ENCODE data around the gene KCNG4. TPM values are rescaled to one million over a fixed set of nuclear protein-coding genes. Genes with fewer than 3 reads are reported as not detected.
"Not testable (repeated sequence)": the region's sequence is repeated elsewhere in the genome, so short reads cannot be mapped to it uniquely, and the experiment has no call there.

The KCNG4 gene
- total RNA-seq, 1 donor from 2014 or later = not detected

DNA sequence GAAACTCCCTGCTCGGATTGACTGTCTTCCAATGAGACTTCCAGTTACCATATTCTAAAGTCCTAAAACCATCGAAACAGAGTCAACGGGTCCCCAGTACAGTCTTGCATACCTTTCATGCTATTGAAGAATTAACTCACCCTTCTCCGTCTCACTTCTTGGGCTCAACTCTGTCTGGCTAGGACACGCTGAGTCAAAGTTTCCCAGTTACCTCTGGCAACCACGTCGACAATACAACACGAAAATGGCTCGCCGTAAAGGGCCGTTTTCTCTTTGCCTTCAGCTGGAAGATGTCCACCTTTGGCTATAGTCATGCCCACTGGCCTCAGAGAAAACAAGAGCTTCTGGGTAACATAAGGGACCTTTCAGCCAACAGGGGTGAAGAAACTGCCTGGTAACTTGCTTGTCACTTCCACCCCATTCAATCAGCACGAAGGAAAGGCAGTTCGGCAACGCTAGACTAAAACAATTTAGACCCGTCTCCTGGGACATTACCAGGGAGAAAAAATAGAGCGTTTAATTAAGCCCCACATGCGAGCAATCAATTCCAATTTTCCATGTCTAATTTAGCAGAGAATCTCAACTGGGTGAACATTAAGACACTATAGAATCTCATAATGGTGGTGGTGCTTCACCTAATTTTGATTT lies 21.5 kb downstream of the KCNG4 start:
- intact Hi-C loops (cut with DNase I) = no loop called here
- ATAC-seq (no peak), DNase-seq (ENCODE audit: low spot score) (no peak)

DNA sequence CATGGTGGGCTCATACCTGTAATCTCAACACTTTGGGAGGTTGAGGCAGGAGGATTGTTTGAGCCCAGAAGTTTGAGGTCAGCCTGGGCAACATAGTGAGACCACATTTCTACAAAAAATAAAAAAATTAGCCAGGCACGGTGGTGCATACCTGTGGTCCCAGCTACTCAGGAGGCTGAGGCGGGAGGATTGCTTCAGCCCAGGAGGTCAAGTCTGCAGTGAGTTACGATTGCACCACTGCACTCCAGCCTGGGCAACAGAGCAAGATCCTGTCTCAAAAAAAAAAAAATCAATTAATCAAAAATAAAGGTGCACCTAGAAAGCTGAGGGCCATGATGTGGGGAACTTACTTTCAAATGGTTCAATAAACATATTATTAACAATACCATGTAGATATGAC lies 23.7 kb downstream of the KCNG4 start:
- DNase-seq (ENCODE audit: low spot score); ATAC-seq; intact Hi-C loops (cut with DNase I): not testable (repeated sequence)

DNA sequence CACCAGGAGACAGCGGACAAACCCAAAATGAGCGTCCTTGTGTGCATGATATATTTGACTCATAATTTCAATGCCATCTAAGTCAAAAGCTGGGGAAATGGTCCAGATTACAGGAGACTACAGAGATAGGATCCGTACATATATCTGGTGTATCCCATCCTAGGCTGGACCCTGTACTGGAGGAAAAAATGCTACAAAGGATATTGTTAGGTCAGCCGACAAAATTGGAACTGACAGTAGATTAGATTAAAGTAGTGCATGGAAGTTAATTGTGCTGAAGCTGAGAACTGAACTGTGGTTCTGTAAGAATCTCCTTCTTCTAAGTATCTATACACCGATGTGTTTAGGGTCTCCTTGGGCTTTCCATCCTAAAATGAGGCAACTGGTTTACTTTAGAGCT lies 24.3 kb downstream of the KCNG4 start:
- ATAC-seq (no peak), DNase-seq (ENCODE audit: low spot score) (no peak)
- intact Hi-C loops (cut with DNase I) = no loop called here

DNA sequence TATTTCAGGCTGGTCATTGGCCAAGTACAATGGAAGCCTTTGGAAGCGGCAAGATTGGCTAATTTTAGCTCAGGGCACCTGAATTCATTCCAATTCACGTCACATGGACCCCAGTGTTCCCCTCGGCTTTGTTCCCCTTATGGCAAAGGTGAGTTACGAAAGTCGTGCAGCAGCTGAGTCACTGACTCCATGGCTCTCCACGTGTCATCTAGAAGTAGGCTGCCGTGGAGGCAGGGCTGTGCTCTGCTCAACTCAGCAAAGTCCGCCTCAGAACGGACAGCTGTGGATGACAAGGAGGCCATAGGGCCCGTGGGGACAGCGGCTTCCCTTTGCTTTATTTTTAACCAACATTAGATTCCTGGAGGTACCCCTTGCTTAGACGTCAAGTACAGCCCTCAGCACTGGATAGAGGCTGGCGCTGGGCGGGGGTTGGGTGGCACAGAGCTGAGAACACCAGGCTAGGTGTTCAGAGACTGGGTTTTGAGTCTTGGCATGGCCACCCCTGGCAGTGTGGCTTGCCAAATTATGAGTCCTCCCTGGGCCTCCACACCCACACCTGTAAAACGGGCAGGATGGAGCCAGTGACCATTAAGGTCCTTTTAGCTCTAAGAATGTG lies 25.3 kb downstream of the KCNG4 start:
- ATAC-seq = no peak
- intact Hi-C loops (cut with DNase I) = no loop called here
- DNase-seq (ENCODE audit: low spot score) = no peak

DNA sequence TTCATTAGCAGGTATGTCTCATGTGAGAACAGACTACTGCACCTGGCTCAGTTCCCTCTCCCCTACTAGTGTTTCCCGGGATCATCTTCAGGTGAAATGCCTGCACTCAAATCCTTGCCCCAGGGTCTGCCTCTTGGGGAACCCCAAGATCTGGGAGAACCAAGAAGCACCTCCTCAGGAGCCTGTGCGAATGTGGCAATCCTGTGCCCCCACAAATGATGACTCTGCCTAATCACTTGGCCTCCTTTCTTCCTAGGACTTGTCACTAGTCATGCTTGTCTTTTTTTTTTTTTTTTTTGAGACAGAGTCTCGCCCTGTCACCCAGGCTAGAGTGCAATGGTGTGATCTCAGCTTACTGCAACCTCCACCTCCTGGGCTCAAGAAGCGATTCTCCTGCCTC lies 27.2 kb downstream of the KCNG4 start:
- intact Hi-C loops (cut with DNase I) = no loop called here
- no peak for DNase-seq (ENCODE audit: low spot score)

DNA sequence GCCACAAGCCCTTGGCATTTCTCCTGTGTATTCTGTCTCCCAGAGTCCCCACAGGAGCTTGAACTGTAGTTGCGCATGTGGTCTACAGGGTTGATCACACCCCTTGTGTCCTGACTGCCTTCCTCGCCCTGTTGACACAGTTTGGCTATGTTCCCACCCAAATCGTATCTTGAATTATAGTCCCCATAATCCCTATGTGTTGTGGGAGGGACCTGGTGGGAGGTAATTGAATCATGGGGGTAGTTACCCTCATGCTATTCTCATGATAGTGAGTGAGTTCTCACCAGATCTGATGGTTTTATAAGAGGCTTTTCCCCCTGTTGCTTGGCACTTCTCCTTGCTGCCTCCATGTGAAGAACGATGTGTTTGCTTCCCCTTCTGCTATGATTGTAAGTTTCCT lies 27.7 kb downstream of the KCNG4 start:
- intact Hi-C loops (cut with DNase I) = no loop called here
- ATAC-seq (no peak), DNase-seq (ENCODE audit: low spot score) (no peak)

More for the DNA sequence above, 27.2 kb downstream of the KCNG4 start:
- ATAC-seq = no peak

DNA sequence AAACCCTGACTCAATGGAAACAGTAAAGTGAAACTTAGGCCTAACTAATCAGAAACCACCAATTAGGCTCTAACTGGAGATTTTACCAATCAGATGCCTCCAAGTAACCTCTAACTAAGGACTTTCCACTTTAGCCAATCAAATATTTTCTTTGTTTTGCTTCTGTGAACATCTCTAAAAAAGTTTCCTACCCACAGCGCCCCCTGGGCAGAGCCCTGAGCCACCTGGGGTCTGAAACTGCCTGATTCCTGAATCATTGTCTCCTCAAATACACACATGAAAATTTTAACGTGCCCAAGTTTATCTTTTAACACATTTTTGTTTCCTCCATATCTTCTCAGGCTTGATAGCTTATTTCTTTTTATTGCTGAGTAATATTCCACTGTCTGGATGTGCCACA lies 29.8 kb downstream of the KCNG4 start:
- no peak for DNase-seq (ENCODE audit: low spot score)
- no peak for ATAC-seq

DNA sequence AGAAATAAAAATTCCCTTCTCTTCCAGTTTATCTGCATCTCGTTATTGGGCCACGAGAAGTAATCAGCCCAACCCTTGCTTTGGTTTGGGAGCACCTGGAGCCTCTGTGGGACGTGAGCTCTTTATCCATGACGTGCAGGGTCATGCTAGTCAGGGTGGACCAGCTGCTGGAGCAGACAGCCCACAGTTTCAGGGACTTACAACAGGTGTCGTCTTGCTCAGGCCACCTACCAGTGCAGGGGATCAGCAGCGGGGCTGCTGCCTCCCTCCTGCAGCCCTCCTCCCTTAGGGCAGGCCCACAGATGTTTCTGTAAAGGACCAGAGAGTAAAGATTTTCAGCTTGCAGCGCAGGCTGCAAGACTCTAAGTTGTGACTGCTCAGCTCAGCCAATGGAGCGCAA lies 31.9 kb downstream of the KCNG4 start:
- DNase-seq (ENCODE audit: low spot score) (no peak), ATAC-seq (no peak)
- intact Hi-C loops (cut with DNase I) = no loop called here

More for the DNA sequence above, 29.8 kb downstream of the KCNG4 start:
- intact Hi-C loops (cut with DNase I) = no loop called here

DNA sequence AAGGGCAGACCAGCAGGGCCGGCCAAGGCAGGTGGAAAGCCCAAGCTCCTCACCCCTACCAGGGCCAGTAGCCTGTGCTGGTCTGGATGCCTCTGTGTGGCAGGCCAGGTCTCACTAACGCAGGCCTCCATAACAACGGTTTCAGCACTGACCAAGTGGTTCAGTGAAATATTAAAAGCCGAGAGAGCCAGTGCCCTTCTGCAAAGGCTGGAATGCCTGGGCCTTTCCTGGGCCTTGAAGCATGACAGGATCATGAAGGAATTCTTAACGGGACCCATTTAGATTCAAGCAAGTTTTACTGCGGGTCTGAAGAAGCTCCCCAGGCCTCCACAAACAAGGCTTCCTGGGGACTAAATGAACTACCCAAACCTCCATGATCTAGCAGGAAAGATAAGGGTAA lies 32.6 kb downstream of the KCNG4 start:
- ATAC-seq = no peak
- intact Hi-C loops (cut with DNase I) = no loop called here
- no peak for DNase-seq (ENCODE audit: low spot score)

DNA sequence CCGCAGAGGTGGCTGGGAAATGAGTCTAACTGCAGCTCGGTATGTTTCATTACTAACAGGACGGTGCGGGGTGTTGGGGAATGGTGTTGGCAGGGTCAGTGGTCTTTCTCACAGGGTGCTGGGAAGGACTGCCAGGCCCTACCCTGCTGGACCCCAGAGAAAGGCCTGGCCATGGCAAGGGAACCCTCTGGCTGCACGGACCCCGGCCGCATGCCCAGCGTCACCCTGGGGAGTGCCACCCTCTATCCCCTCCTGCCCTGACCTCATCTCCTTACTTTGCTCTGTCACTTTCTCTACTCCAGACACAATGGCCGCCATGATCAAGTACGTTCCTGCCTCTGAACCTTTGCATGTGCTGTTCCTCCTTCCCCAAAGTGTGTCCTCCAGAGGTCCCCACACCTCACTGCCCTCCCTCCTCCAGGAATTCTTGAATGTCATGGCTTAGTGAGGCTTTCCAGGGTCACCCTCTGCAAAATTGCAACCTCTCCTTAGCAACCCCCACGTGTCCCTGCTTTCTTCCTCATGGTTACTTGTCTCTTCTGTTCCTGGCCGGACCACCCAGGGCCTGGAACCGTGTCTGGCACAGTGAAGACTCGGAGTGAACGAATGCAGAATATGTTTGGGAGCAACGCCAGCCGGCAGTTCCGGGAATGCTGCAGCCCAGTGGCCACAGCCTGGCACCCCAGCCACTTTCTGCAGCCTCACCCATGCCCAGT lies 33.7 kb downstream of the KCNG4 start:
- DNase-seq (ENCODE audit: low spot score) (no peak), ATAC-seq (no peak)
- intact Hi-C loops (cut with DNase I) = no loop called here

DNA sequence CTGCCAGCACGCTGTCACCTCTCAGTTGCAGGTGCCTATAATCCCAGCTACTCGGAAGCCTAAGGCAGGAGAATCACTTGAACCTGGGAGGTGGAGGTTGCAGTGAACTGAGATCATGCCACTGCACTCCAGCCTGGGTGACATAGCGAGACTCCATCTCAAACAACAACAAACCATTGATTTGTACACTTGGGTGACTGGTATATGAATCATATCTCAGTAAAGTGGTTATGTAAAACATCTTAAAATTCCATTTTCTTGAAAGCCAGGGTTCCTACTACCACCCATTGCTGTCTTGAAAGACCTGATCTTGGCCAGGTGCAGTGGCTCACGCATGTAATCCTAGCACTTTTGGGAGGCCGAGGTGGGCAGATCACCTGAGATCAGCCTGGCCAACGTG lies 34.7 kb downstream of the KCNG4 start:
- intact Hi-C loops (cut with DNase I); DNase-seq (ENCODE audit: low spot score); ATAC-seq: not testable (repeated sequence)

DNA sequence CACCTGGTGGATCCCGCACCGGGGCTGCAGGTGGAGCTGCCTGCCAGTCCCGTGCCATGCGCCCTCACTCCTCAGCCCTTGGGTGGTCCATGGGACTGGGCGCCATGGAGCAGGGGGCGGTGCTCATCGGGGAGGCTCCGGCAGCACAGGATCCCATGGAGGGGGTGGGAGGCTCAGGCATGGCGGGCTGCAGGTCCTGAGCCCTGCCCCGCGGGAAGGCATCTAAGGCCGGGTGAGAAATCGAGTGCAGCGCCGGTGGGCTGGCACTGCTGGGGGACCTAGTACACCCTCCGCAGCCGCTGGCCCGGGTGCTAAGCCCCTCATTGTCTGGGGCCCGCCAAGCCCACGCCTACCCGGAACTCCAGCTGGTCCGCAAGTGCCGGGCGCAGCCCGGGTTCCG lies 35.3 kb downstream of the KCNG4 start:
- ATAC-seq; intact Hi-C loops (cut with DNase I): not testable (repeated sequence)

DNA sequence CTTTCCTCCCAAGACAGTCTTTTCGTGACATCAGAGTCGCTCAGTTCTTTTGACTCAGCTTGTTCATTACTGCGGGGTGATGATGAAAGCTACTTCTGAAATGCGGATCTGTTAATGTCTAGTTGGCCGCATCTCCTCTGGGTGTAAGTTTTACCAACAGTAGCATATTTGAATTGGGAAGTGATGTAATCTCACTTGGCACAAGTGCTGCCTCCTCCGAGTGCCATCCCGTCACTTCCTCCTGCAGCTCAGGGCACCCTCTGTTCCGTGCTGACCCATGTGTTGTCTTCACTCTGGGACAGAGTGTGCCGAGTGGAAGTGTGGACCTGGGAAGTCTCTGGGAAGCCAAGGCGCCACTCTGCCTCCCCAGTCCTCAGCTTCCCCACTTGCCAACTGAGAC lies 40.0 kb downstream of the KCNG4 start:
- ATAC-seq = no peak
- intact Hi-C loops (cut with DNase I) = no loop called here
- DNase-seq (ENCODE audit: low spot score) = no peak

More for the DNA sequence above, 35.3 kb downstream of the KCNG4 start:
- DNase-seq (ENCODE audit: low spot score) = not testable (repeated sequence)

DNA sequence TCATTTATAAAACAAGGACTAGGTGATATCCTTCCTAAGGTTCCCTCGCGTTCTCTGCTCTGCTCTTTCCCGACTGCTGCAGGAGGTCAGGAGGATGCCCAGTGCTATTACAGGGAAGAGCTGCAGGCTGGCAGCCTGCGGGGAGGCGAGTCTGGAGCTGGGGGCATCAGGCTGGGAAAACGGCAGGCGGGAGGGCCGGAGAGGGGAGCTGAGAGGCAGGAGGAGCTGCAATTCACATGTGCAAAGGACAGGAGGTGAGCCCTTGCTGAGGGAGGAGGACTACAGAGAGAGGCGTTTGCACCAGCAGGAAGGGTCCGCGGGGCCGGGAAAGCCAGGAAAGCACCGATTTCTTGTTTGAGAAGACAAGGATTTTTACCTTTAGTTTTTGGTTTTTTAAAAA lies 40.7 kb downstream of the KCNG4 start:
- no peak for ATAC-seq

DNA sequence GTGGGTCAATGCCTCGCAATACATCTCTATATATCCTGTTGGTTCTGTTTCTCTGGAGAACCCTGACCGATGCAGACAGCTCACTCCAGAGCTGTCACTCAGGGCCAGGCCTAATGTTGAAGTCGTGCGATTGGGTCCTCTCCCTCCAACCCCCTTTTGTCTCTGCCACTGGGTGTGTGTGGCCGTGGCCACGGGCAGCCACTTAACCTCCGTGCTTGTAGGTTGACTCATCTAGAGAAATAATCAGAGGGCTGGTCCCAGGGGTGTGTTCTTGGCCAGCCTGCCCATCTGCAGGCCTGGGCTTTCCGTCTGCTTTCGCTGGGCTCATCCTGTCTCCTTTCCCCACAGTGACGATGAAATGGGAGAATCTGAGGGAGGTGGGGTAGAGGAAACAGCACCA lies 41.4 kb downstream of the KCNG4 start:
- peak; percentile 84 for ATAC-seq
- intact Hi-C loops (cut with DNase I) = no loop called here
- DNase-seq (ENCODE audit: low spot score) = no peak

More for the DNA sequence above, 40.7 kb downstream of the KCNG4 start:
- DNase-seq (ENCODE audit: low spot score) = no peak
- intact Hi-C loops (cut with DNase I) = no loop called here

DNA sequence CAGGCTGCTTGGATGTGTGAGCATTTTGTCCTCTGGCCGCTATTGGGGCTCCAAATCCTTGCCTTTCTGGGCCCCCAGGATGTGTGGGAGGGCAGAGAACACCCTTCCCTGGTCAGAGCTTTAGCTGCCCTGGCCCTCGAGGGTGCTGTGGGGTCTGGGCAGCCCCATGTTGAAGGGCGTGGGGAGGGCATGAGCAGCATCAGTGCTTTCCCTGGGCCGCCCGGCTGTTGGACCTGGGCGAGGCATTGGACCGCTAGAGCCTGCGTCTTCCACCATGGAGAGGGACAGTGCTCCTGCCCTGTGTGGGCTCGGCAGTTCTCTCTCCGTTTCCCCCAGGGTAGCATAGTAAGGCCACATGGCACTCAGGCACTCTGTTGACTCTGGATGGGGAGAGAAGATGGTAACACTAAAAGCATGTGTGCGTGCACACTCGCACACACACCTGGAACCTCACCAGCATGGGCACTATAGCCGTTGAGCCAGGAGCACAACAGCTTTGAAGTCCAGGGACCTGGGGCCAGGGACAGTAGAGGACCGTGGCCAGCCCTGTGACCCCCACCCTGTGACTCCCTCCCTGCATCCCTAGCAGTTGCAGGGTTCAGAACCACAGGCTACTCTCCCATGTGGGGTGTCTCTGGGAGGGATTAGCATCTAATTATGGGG lies 42.2 kb downstream of the KCNG4 start:
- intact Hi-C loops (cut with DNase I) = no loop called here
- ATAC-seq = no peak
- DNase-seq (ENCODE audit: low spot score) = no peak

DNA sequence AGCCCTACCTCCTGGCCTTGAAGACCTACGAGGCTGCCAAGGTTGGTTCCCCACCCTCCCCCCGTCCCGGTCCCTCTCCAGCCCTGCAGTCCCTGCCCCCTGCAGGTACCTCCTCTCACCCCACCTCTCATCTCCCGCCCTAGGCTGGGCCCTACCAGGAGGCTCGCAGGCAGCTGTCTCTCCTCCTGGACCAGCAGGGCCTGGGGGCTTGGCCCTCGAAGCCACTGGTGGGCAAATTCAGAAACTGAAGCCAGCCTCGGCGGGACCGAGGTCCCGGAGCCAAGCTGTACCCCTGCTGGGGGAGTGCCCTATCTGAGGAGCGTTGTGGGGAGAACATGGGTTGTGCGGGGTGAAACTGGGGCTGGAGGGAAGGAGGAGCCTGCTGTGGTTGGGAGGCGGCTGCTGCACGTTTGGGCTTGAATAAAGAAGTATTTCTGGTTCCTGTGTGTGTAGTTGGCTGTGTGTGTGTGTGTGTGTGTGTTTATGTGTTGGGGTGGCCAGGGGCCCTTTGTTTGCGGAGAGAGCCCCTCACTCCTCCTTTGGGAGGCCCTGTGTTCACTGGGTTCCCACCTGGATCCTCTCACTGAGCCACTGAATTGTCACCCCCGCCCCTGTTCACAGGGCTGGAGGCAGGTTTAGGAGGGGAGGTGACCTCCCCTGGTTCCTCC lies 43.0 kb downstream of the KCNG4 start:
- ATAC-seq = no peak
- intact Hi-C loops (cut with DNase I) = no loop called here
- no peak for DNase-seq (ENCODE audit: low spot score)

DNA sequence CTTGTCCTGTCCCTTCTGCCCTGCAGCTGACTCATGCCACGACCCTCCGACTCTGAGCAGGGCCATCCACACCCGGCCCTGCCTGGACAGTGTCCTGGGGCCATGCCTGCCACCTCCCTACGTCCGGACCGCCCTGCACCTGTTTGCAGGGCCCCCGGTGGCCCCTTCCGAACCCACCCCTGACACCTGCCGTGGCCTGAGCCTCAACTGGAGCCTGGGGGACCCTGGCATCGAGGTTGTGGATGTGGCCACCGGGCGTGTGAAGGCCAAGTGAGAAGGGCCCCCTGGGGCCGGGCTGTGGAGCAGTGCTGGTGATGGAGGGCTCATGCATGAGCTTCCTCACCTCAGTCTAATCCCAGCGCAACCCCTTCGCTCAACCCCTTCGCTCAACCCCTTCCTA lies 43.7 kb downstream of the KCNG4 start:
- DNase-seq (ENCODE audit: low spot score) = no peak
- intact Hi-C loops (cut with DNase I) = no loop called here
- no peak for ATAC-seq

Data from sciatic nerve (tissue), 2 donors.